Measurements from ENCODE around the gene C21orf91. TPM values are rescaled to one million over a fixed set of nuclear protein-coding genes. Genes with fewer than 3 reads are reported as not detected.

C21orf91 gene
- total RNA-seq, 1 experiment from 2014 or later, result 30.5 TPM

GRCh38 chr21:17805966-17806365 is 13.2 kb downstream of the C21orf91 start:
- POLR2A ChIA-PET, result no interaction called here

More at GRCh38 chr21:17805966-17806365, 13.2 kb downstream of the C21orf91 start:
- Mint-ChIP-seq H3K9me3 (peaks cover 46% of the 10 kb centered on the region), H3K27me3 (ENCODE audit: low read depth) (no peaks in the 10 kb centered on the region), H3K4me1 (no peaks in the 10 kb centered on the region), H3K4me3 (no peak overlapping the region), H3K36me3 (peaks cover 80% of the 10 kb centered on the region), H3K27ac (no peak overlapping the region)
- TF ChIP-seq ATF6 (CRISPR knock-in tag; IDR thresholded peaks at IDR 0.05) (no peak), STAT6 (CRISPR knock-in tag; conservative IDR thresholded peaks at IDR 0.05; ENCODE audit: low read depth) (no peak), ZNF423 (CRISPR knock-in tag; IDR thresholded peaks at IDR 0.05) (no peak), CDX4 (CRISPR knock-in tag; IDR thresholded peaks at IDR 0.05; ENCODE audit: borderline replicate concordance) (no peak), ZNF232 (CRISPR knock-in tag; IDR thresholded peaks at IDR 0.05) (no peak), OVOL2 (CRISPR knock-in tag; IDR thresholded peaks at IDR 0.05; ENCODE audit: borderline replicate concordance) (no peak), ESRRA (CRISPR knock-in tag; IDR thresholded peaks at IDR 0.05; ENCODE audit: borderline replicate concordance) (no peak), NR1H2 (CRISPR knock-in tag; IDR thresholded peaks at IDR 0.05) (no peak), NFATC4 (CRISPR knock-in tag; IDR thresholded peaks at IDR 0.05) (no peak), GTF2I (CRISPR knock-in tag; conservative IDR thresholded peaks at IDR 0.05) (no peak), JUN (CRISPR knock-in tag; IDR thresholded peaks at IDR 0.05) (no peak), AFF4 (CRISPR knock-in tag; IDR thresholded peaks at IDR 0.05; ENCODE audit: borderline replicate concordance) (no peak), ZNF281 (CRISPR knock-in tag; IDR thresholded peaks at IDR 0.05) (no peak), ATF1 (CRISPR knock-in tag; IDR thresholded peaks at IDR 0.05) (no peak), ZNF317 (CRISPR knock-in tag; IDR thresholded peaks at IDR 0.05; ENCODE audit: borderline replicate concordance, low read depth) (no peak), TEAD4 (CRISPR knock-in tag; IDR thresholded peaks at IDR 0.05) (no peak), ELF4 (CRISPR knock-in tag; IDR thresholded peaks at IDR 0.05; ENCODE audit: low read depth) (no peak), SP1 (CRISPR knock-in tag; conservative IDR thresholded peaks at IDR 0.05) (no peak), NFE2L1 (CRISPR knock-in tag; IDR thresholded peaks at IDR 0.05) (no peak), ZMAT4 (CRISPR knock-in tag; IDR thresholded peaks at IDR 0.05) (no peak)
- ATAC-seq (no peak), DNase-seq (ENCODE audit: low spot score) (no peak)
- CTCF ChIA-PET, result no interaction called here
